AG08396 (cell line): ENCODE measurements around the gene CFDP1.

ENCODE experiments used
- DNase-seq: peaks from one replicate; pipeline ENCODE4 v3.0.0; 2012; ENCODE audit warnings: low spot score, mixed read lengths

Gene CFDP1

DNA sequence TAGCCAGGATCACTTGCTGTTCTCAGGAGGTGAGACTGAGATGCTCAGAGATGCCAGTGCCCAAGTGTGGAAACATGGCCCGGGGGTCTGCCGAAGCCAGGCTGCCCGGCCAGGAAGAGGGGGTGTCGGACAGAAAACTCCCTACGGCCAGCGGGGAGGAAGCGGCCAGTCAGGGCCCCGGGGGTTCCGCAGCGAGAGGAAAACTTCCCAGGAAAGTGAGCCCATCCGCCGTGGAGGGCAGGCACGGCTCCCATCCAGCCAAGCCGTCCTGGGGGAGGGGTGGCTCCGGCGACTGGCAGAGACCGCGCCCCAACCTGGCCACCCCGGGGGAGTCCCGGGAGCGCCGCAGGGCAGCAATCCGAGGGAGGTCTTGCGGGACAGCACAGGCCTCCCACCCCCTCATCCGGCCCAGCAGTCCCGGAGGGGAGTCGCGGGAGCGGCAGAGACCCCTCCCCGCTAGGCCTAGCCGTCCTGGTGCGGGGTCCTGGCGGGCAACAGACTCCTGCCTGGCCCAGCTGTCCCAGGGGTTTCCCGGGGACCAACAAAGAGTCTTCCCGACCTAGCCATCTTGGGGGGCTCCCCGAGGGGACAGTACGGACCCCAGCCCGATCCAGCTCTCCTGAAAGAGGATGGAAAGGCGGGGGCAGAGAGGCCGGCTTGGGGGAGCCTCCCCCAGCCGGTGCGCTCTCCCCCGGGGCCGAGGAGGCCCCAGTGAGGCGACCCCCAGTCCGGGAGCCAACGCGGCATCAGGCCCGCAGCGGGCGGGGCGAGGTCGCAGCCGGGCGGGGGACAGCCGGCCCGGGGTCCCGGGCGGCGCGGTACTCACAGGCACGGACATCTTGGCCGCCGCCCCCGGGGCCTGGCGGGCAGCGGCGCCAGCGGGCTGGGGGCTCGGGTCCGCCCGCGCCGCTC lies 168.0 kb downstream of the CFDP1 start:
- peak; percentile 64 for DNase-seq

DNA sequence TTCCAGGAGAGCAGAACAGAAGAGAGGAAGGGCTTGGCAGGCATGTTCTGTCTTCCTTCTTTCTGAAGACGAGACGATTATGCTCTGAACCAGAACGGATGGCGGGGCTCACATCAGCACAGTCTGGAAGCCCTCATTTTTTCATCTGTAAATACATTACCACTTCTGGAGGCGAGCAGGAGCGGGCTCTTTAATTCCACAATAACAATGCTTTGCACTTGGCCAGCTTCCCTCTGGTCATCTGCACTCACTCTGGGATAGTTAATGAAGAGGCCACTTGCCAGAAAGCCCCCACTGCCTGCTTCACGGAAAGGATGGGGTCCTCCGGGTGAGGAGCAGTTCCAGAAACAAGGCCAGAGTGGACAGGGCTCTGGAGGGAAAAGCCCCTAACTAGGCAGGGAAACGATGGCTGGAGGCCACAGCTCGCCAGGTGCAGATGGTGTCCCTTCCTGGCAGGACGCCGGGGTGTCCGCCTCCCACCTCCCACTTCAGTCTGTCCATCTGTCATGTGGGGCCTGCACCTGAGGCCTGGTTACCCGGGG lies 168.8 kb downstream of the CFDP1 start:
- peak; percentile 44 for DNase-seq

GRCh38 chr16:75263963-75264445 lies 169.3 kb downstream of the CFDP1 start:
- DNase-seq: no peak

DNA sequence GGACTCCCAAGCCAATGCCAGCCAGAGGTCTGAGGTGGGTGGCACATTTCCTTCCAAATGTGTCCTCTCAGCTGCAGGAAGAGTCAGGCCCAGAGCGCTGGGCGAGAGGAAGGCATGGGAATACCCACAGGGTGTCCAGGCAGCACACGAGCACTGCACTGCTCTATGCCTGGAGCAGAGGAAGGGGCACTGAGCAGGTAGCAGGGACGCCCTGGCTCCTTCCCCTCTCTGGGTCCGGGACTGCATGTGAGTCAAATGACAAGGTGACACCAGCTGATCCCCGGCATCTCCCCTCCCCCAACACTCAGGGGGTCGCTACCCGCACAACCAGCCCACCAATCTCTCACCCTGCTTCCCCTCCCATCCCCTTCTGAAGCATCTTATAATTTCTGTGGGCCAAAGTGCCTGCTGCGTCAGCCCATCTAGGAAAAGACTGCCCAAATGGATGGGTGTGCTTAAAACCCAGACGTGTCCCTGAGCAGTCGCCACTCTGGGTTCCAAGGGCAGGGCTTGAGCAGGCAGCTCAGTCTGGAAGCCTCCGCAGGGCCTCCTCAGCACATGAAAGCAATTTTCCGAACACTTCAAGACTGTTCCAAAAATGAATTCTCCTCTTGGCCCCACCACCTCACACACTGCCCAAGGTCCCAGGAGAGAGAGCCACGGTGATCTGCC lies 169.9 kb downstream of the CFDP1 start:
- no peak for DNase-seq

DNA sequence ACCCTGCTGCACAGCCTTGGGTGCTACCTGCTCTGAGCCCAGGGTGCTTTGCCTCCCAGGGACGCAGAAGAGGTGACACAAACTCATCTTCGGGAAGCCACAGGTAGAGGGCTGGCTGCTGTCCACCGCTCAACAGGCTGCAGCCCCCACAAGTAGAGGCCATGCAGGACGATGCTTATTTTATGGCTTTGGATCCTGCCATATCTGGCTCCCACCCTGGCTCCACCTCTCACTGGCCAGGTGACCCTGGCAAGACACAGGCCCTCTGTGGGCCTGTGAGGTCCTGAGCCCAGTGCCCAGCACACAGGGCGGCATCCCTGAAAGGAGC lies 170.5 kb downstream of the CFDP1 start:
- no peak for DNase-seq

DNA sequence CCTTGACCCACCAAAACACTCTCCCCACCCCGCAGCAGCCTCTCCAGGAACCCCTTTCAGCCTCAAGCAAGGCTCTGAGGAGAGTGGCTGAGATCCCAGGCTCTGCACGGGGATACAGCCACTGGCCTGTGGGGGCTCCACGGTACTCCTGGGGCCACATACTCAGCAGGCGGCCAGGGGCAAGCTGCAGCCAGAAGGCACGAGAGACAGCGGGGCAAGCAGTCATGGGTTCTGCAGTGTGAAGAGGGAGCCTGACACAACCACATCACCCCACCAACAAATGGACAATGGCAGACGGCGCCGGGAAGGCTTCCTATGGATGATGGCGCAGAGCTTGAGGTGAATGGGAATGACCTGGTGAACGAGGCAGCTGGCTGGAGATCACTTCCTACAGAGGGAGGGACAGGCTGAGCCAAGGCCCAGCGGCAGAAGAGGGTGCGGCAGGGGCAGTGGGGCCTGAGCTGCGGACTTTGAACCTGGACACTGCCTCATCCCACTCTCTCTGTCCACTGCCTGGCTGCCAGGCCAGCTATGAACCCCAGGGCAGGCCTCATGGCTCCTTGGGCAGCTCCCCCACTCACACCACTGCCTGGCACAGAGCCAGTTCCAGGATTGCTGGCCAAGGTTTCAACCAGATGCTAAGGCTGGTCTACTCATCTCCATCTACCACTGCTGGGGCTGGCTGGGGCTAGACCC lies 171.1 kb downstream of the CFDP1 start:
- peak; percentile 4 for DNase-seq

DNA sequence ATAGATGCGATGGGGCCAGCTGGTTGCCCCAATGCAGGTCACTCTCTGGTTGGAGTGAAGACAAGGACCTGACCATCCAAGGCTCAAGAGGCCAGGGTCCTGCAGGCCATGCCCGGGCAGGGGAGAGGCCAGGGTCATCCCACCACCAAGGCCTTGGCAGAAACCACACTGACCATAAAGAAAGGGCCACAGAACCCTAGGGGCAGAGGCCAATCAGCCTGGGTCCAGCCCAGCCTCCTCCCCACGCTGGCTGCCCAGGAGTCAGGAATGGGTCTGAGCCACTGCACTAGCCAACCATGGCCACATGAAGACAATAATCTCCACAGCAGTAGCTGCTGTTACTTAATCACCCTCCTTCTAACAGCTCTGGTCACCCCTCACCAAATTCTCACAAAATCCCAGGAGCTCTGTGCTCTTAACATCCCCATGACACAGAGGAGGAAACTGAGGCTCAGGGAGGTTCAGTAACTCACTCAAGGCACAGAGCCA lies 171.7 kb downstream of the CFDP1 start:
- peak; percentile 5 for DNase-seq

- DNase-seq: no peak
Observed at GRCh38 chr16:75260851-75261589, 172.3 kb downstream of the CFDP1 start.

GRCh38 chr16:75258807-75259141 lies 174.5 kb downstream of the CFDP1 start:
- DNase-seq: no peak

- no peak for DNase-seq
Observed at GRCh38 chr16:75257886-75258806, 175.2 kb downstream of the CFDP1 start.

DNA sequence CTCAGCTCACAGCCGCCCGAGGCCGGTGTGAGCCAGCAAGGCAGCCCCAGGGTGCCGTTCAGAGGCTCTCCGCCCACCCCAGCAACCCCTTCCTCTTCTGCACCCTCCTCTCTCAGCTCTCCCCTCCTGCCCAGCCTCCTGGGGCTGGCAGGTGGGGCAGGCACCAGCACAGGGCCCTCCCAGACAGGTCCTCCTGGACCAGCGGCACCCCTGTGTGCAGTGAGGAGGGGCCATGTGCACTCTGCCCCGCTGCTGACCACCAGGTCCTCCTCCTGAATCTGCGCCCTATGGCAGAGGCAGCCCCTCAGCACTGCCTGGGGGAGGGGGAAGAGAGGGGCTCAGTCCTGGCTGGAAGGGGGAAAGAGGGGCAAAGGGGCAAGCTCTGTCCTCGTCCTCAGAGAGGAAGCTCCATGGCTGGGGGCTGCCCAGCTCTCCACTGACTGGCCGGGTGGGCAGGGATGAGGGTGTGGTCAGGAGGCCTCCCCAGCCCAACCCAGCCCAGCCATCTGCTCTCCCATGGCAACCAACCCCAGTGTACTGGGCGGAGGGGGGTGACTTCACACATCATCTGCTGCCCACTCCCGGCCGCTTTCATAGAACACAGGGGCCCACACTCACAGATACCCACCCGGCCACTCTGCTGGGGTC lies 176.5 kb downstream of the CFDP1 start:
- peak; percentile 88 for DNase-seq

GRCh38 chr16:75256059-75256571 lies 177.2 kb downstream of the CFDP1 start:
- DNase-seq: no peak

DNA sequence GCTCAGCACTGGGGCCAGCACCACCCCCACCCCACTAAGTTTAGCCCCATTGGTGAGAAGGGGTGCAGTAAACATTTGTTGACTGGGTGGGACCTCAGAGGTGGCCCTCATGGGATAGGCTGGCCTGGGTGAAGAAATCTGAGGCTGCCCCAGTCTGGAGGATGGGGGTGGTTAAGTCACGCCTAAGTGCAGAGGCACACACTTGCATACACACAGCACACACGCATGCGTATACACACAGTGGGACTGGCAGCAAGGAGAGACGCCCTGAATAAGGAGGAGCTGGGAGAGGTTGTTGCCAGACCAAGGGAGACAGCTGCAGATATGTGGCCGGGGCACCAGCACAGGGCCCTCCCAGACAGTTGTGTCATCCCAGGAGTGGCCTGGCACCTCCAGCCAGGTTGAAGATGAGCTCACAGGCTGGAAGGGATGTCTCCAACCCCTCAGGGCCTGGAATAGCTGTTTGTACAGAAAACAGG lies 178.9 kb downstream of the CFDP1 start:
- peak; percentile 89 for DNase-seq

- peak; percentile 70 for DNase-seq
Observed at GRCh38 chr16:75252946-75253911, 180.1 kb downstream of the CFDP1 start.

- DNase-seq: no peak
Observed at GRCh38 chr16:75252049-75252864, 181.0 kb downstream of the CFDP1 start.

DNA sequence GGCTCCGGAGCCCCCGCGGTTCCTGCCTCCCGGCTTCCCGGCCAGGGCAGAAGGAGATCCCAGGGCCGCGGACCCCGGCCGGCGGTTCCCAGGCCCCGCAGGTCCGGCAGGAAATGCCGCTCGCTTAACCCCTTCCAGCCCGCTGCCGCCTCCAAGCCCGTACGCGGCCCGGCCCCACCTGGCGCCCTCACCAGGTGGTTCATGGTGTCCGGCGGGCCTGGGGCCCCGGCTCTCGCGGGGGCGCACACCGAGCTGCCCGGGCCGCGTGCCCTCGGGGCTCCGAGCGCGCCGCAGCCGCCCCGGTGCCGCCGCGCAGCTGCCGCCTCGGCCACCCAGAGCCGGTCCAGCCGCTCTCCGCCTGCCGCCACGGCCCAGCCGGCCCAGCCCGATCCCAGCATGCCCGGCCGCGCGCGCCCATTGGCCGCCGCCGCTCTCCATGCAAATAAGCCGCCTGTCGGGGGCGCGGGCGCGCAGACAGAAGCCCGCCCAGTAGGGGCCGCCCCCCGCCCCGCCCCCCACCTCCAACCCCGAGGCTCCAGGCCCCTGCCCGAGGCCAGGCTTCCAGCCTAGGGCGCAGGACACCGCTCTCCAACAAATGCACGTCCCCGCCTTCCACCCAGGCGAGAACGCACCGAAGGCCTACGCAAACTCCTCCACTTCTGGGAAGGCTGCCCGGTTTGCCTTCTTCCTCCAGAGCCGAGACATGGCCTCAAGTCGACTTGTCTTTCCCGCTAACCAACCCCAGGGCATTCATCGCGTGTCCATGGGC lies 181.8 kb downstream of the CFDP1 start, which contains the start of gene BCAR1:
TSS of gene BCAR1 (minus strand) at position 345 of the 769 bp plus-strand sequence. CDS start at position 203, 142 bp downstream.
- DNase-seq: peak; percentile 92
